GM13976 (cell line): ENCODE results near the gene CA6.
"Not testable (repeated sequence)": the region's sequence is repeated elsewhere in the genome, so short reads cannot be mapped to it uniquely, and the experiment has no call there.

Experiments
- DNase-seq: peaks from one replicate; pipeline ENCODE4 v3.0.0; 2012; ENCODE audit warnings: low spot score
- in situ Hi-C: fragments of 300-500 bp; cut with MboI; formaldehyde crosslinking; loops from one replicate; pipeline ENCODE4 v1.12.0; 2022; ENCODE audit warnings: low sequenced_read_pairs, mixed read lengths, inconsistent platforms; ENCODE audit not compliant: unreplicated experiment
- TF ChIP-seq, protein P1 (sequence below): IDR thresholded peaks from 2 replicates; pipeline ENCODE4 v1.5.1; 2012; ENCODE audit warnings: borderline replicate concordance, mild to moderate bottlenecking; ENCODE audit not compliant: insufficient read depth; ENCODE audit errors: extremely low read depth, missing control alignments, control extremely low read depth

Gene CA6

DNA sequence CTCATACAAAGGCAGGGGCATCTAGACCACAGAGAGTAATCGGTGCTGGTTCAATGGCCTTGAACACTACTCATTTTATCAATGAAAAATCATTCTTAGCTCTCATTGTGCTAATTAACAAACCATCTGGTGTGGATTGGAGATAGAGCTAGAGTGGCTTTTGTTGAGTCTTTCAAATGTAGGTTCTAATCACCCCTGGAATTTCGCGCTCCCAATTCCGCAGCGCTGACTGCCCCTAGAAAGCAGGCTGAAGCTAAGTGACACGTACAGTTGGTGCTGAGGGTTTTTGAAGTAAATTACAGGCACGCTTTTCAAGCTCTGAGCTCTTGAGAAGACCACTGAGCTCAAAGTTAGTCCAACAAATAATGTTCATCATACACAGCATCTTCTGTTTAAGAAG, 31.2 kb upstream of the CA6 start:
- TF ChIP-seq, protein P1, sequence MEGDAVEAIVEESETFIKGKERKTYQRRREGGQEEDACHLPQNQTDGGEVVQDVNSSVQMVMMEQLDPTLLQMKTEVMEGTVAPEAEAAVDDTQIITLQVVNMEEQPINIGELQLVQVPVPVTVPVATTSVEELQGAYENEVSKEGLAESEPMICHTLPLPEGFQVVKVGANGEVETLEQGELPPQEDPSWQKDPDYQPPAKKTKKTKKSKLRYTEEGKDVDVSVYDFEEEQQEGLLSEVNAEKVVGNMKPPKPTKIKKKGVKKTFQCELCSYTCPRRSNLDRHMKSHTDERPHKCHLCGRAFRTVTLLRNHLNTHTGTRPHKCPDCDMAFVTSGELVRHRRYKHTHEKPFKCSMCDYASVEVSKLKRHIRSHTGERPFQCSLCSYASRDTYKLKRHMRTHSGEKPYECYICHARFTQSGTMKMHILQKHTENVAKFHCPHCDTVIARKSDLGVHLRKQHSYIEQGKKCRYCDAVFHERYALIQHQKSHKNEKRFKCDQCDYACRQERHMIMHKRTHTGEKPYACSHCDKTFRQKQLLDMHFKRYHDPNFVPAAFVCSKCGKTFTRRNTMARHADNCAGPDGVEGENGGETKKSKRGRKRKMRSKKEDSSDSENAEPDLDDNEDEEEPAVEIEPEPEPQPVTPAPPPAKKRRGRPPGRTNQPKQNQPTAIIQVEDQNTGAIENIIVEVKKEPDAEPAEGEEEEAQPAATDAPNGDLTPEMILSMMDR: no peak
- DNase-seq: no peak
- in situ Hi-C loops: loop anchor here (10.0 kb wide), 1 partner anchor 190 kb away; no protein-coding TSS in a partner anchor

DNA sequence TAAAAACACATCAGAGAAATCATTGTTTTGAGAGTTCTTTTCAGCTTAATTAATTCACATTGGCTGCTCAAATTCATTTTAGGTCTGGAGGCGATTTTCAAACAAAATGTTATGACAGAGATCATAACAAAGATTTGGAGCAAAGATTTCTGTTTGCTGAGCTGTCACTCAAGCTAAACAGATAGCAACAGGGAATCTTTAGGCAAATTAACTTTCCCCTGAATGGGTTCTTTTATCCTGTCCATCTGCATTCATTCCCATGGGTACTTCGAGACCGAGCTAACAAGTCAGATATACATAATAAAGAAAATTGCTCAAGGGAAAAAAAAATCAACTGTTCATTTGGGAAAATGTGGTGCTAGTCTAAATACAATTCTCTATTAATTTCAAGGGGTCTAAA, 30.2 kb upstream of the CA6 start:
- in situ Hi-C loops: loop anchor here (10.0 kb wide), 1 partner anchor 189 kb away; no protein-coding TSS in a partner anchor
- TF ChIP-seq, protein P1: no peak
- DNase-seq: no peak

DNA sequence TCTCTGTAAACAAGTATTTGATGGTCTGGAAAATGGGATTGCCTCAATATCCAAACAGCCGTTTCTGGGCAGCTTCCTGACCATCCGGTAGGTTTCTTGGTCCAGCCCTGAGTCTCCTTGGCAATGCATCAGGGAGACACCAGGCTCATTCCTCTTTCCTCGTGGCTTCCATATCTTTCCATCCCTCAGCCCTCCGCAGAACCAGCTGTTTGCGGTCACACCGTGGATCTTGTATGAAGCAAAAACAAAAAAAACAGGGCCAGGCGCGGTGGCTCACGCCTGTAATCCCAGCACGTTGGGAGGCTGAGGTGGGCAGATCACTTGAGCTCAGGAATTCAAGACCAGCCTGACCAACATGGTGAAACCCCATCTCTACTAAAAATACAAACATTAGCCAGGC, 28.1 kb upstream of the CA6 start:
- in situ Hi-C loops: loop anchor here (10.0 kb wide), 1 partner anchor 187 kb away; no protein-coding TSS in a partner anchor
- DNase-seq: not testable (repeated sequence)

DNA sequence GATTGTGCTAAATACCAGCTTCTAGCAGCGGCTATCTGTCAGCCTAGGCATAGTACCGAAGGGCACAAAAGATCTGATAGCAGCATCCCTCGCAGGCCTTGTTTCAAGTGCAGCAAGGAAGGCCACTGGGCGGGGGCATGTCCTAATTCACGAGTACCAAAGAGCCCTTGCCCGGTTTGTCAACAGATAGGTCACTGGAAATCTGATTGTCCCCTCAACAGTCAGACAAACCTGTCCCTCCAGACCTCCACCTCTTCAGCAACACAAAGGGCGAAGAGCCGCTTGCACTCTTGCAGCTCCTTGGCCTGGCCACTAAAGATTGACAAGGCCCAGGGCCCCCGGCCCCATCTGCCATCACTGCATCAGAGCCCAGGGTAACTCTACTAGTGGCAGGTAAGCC, 22.7 kb upstream of the CA6 start:
- TF ChIP-seq, protein P1: no peak
- in situ Hi-C loops: no loop called here
- DNase-seq: no peak

DNA sequence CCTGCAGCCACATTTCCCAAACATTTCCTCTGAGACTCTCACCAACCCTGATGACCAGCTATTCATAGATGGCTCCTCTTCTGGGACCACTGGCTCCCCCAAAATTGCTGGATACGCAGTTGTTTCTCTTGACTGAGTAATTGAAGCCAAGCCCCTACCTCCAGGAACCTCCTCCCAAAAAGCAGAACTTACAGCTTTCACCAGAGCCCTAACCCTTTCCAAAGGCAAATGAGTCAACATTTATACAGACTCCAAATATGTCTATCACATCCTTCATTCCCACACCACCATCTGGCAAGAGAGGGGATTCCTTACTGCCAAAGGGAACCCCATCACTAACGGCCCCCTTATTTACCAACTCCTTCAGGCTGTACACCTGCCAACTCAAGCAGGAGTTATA, 20.3 kb upstream of the CA6 start:
- in situ Hi-C loops: no loop called here
- no peak for DNase-seq
- TF ChIP-seq, protein P1: no peak

DNA sequence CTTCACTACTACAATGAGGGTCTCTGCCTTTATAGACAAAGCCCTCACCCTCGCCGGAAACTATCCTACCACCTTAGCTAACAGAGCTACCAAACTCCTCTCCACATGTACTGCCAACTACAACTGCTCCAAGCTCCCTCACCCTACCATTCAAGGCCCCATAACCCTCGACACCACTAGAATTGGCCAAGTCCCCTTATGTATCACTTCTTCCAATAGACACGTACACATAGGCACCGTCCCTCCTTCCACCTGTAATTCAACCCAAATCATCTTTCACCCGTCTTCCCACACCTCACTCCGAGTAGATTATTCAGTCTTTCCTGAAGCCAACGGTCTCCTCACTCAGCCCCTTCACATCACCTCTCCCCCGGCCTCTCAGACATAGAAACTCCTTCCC, 19.7 kb upstream of the CA6 start:
- in situ Hi-C loops: no loop called here
- TF ChIP-seq, protein P1: no peak
- no peak for DNase-seq

DNA sequence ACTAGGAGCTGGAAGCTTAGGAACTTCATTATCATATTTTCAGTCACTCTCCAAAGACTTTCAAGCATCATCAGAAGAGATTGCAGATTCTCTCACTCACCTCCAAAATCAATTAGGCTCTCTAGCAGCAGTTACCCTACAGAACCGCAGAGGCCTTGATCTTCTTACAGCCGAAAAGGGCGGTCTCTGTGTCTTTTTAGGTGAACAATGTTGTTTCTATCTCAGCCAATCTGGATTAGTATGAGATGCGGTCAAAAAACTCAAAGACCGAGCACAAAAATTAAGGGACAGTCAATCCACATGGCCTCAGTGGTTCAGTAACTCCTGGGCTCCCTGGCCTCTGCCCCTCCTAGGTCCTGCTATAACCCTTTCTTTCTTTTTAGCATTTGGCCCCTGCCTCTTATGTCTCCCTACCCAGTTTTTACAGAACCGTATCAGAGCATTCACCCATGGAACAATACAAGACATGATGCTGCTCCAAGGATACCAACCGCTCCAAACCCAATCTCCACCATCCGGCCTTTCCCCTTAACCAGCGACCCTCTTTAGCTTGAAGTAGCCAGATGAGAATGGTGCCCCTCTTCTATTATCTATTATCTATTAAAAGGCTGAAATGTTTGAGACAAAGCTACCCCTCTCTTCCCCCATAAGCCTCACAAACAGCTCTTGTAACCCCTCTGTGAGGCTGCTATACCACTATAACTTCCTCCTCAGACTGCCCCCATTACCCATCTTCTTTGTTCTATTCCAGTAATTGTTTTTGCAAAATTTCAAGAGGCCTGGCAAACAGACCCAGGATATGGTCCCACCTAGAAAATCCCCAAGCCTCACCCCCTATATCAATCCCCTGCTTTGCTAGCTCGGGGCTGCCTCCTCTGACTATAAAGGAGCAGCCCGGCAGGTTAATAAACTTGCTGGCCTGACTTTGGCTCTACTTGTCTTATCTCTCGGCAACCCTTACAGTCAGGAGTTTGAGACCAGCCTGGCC, 18.7 kb upstream of the CA6 start:
- no peak for DNase-seq
- in situ Hi-C loops: no loop called here
- TF ChIP-seq, protein P1: no peak
